Stimulated activated CD8-positive, alpha-beta memory T cell treated with anti-CD3 and anti-CD28 coated beads, Interleukin-7, amount 100 ng/mL, for 48 hours (primary cell): ENCODE results near the gene SCAMP3.
A peak's percentile ranks its signal among the peaks of the same experiment; 100 is the strongest.

Source experiments
- DNase-seq, 2 donors: peaks; one replicate each; pipeline ENCODE4 v3.0.0-alpha.2; 2020; ENCODE audit warnings: low read depth in 1 of 2; ENCODE audit errors: extremely low read depth in 1 of 2

The SCAMP3 gene

DNA sequence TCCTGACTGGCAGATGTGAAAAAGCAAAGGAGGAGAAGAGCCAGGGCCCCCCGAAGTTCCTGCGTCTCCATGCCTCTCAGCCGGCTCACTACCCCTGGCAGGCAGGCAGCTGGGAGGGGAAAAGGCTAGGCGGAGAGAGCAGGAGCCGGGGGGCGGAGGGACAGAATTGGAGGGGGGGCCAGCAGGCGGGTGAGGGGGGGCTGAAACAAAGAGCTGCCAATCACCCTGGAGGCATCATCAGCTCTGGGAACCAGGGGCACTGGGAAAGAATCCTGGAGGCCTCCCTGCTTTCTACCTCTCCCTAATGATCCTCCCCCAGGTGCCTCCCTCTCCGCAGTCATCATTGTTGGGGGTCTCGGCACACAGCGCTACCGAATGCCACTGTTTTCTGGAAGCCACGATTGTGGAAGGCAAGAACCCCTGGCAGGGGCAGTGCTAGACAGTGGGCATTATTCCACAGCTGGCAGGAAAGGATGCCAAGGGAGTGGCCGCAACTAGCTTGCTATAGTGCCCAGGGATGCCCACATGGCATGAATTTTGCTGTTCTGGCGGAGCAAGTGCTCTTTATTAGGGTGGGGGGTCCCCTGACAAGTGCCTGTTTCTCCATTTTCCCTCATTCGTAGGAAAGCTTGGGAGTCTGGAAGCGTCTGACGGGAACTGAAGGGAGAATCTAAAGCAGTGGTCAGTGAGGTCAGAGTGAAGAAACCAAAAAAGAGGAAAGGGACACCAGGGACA is 54.2 kb downstream of the SCAMP3 start, which contains the start of gene THBS3:
THBS3 (minus strand) TSS at position 92 of the 735 bp plus-strand sequence; CDS start at position 71, 21 bp downstream.
- no peak for DNase-seq

- peak; percentile 71 to 81 for DNase-seq
These were observed 55.0 kb downstream of the SCAMP3 start for GRCh38 chr1:155206891-155207805.
